Gastrocnemius medialis (tissue), 4 donors: Measurements from ENCODE around the gene PRKCZ. TPM values are rescaled to one million over a fixed set of nuclear protein-coding genes. Genes with fewer than 3 reads are reported as not detected.

Experiments used
- ATAC-seq, 2 donors: fragments of 150-250 bp; one replicate each; pipeline ENCODE4 v1.9.1; 2016
- DNase-seq, 2 donors: peaks; one replicate each; pipeline ENCODE4 v3.0.0-alpha.2; 2019
- H3K27ac ChIP-seq, 4 donors: fragments of 200-600 bp; sonication (generic); 1 replicate in 1 of 4; 2 replicates in 3 of 4; pipeline ENCODE4 v1.5.1; 2016 to 2018; ENCODE audit warnings: mild to moderate bottlenecking in 2 of 4, moderate library complexity in 1 of 4
- H3K27me3 ChIP-seq, 3 donors: fragments of 200-600 bp; sonication (generic) in 2 of 3; 1 replicate in 1 of 3; 2 replicates in 2 of 3; pipeline versions ENCODE4 v1.5.1 to v1.6.0; 2016 to 2019; ENCODE audit warnings: mild to moderate bottlenecking in 1 of 3, moderate library complexity in 1 of 3
- H3K36me3 ChIP-seq, 2 donors: fragments of 200-600 bp; sonication (generic) in 1 of 2; one replicate each; pipeline ENCODE4 v1.5.1; 2017 to 2018
- H3K4me1 ChIP-seq, 2 donors: fragments of 200-600 bp; sonication (generic) in 1 of 2; one replicate each; pipeline ENCODE4 v1.5.1; 2016 to 2017; ENCODE audit warnings: mild to moderate bottlenecking in 2 of 2
- H3K4me3 ChIP-seq, 4 donors: fragments of 200-600 bp; sonication (generic) in 3 of 4; 1 replicate in 1 of 4; 2 replicates in 3 of 4; pipeline ENCODE4 v1.5.1; 2016 to 2019; ENCODE audit warnings: mild to moderate bottlenecking in 2 of 4
- H3K9me3 ChIP-seq, 3 donors: fragments of 200-600 bp; sonication (generic) in 2 of 3; 1 replicate in 1 of 3; 2 replicates in 2 of 3; pipeline ENCODE4 v1.5.1; 2016 to 2019
- POLR2A ChIP-seq, 2 donors: fragments of 450-650 bp; IDR thresholded peaks; one replicate each; pipeline ENCODE4 v1.6.1; 2017; ENCODE audit warnings: antibody characterized with exemption in 2 of 2, mild to moderate bottlenecking in 2 of 2, moderate library complexity in 2 of 2
- in situ Hi-C, 4 donors: fragments of 200-750 bp; cut with MboI; loops; one replicate each; pipeline versions ENCODE4 v1.15.0 to v1.8.0; 2017; ENCODE audit warnings: low sequenced_read_pairs in 4 of 4
- intact Hi-C: fragments of 100-400 bp; cut with DNase I; formaldehyde crosslinking; loops from one replicate; pipeline ENCODE4 v1.15.1; 2023; ENCODE audit warnings: low total_unique reads
- total RNA-seq, 4 donors: library from RNA; depleted of rRNA; stranded (reverse); fragments of >200 nt; gene quantifications; one replicate each; pipeline versions ENCODE4 v1.1.0 to v1.2.3, GENCODE V29; 2016
- TF ChIP-seq, protein P1 (sequence below), 5 experiments: fragments of 450-650 bp in 3 of 5; fragments of 200-600 bp in 2 of 5; sonication (generic) in 2 of 5; IDR thresholded peaks in 4 of 5; conservative IDR thresholded peaks in 1 of 5; 1 replicate in 4 of 5; 2 replicates in 1 of 5; pipeline ENCODE4 v1.5.1; 2016 to 2019; ENCODE audit warnings: antibody characterized with exemption in 5 of 5, mild to moderate bottlenecking in 3 of 5, moderate library complexity in 3 of 5

The PRKCZ gene
- total RNA-seq, 4 donors from 2014 or later = 0.16 to 0.87 TPM; not detected in 2

DNA sequence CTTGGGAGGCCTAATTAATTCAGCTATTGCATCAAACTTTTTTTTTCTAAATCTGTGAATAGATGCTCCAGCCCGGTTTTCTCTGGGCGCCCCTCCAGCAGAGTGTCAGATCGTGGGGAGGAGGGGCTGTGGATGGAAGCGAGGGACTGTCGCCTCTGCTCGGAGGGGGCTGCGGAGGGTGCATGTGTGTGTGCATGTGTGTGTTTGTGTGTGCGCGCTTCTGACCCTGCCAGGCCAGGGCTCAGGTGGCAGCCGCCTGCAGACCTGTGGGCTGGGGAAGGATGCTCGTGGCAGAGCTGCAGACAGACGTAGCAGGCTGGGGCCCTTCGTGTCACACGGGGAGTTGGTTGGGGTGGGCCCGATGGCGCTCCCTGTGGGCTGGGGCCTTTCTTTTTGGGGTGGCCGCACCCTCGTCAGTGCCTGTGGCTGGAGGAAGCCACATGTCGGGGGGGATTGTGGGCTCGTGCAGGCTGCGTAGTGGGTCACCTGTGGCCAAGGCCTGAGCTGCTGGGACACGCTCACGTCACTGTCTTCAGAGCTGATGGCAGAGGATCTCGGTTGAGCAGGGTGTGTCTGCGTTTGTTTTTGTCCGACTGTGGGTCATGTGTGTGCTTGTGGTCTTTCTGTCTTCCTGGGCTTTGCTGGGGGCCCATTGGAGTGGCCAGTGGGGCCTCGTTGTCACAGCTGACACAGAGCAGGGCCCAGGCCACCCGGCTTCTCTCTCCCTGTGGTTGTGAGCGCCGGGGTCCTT lies 180.7 kb downstream of the PRKCZ start:
- Histone ChIP-seq H3K4me3 (peak overlapping the region; percentile 59 to 65 (median 60)), H3K27me3 (no peaks in the 10 kb centered on the region), H3K9me3 (no peaks in the 10 kb centered on the region), H3K4me1 (peaks cover 66% of the 10 kb centered on the region in 2 donors), H3K27ac (peak overlapping the region; percentile 83 to 93 (median 85)), H3K36me3 (no peaks in the 10 kb centered on the region)
- in situ Hi-C loops = no loop called here
- TF ChIP-seq, protein P1, sequence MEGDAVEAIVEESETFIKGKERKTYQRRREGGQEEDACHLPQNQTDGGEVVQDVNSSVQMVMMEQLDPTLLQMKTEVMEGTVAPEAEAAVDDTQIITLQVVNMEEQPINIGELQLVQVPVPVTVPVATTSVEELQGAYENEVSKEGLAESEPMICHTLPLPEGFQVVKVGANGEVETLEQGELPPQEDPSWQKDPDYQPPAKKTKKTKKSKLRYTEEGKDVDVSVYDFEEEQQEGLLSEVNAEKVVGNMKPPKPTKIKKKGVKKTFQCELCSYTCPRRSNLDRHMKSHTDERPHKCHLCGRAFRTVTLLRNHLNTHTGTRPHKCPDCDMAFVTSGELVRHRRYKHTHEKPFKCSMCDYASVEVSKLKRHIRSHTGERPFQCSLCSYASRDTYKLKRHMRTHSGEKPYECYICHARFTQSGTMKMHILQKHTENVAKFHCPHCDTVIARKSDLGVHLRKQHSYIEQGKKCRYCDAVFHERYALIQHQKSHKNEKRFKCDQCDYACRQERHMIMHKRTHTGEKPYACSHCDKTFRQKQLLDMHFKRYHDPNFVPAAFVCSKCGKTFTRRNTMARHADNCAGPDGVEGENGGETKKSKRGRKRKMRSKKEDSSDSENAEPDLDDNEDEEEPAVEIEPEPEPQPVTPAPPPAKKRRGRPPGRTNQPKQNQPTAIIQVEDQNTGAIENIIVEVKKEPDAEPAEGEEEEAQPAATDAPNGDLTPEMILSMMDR (IDR thresholded peaks at IDR 0.05 in 4 of 5, conservative IDR thresholded peaks at IDR 0.05 in 1 of 5) = no peak
- no peak for TF ChIP-seq POLR2A (IDR thresholded peaks at IDR 0.05)
- intact Hi-C loops = loop anchor here (5.0 kb wide), 1 partner anchor 81 kb away; no protein-coding TSS in a partner anchor
- ATAC-seq (no peak), DNase-seq (no peak)

DNA sequence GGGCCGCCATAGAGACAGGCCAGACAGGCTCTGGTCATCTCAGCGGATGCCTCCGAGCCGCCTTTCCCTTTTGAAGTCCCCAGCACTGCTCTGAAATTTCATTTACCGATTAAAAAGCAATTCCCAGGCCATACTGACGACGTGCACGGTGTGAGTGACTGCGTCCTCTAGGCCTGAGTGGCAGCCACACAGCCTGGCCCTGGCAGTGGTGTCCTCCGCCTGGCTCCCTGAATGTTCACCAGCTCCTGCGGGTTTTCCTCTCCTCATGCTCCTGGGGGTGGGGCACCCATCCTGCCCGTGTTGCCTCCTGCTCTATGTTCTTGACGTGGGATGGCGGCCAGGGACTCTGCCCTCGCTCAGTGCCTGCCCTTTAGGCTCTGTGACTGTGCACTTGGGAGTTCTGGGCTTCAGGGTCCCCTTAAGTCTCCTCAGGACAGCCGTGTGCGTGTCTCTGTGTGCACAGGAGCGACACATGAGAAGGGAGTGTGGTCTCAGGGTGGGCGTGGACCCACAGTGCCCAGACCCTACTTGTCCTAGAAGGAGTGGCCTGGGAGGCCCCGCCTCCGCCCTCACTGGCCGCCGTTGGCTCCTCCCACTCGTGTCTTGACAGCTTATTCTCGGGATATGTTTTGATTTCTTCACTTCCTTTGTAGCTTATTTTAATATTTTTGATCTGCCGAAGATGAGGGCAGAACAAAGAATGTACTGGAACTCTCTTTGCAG lies 181.5 kb downstream of the PRKCZ start:
- H3K36me3 ChIP-seq = no peaks in the 10 kb centered on the region
- TF ChIP-seq, protein P1 (IDR thresholded peaks at IDR 0.05 in 4 of 5, conservative IDR thresholded peaks at IDR 0.05 in 1 of 5) = no peak
- peak in 1 of 2 donors; percentile 41 for TF ChIP-seq POLR2A (IDR thresholded peaks at IDR 0.05)
- intact Hi-C loops = loop anchor here (5.0 kb wide), 1 partner anchor 81 kb away; no protein-coding TSS in a partner anchor
- DNase-seq (peak; percentile 59 to 78), ATAC-seq (no peak)
- H3K27ac ChIP-seq = peak overlapping the region; percentile 83 to 93 (median 85)
- H3K27me3 ChIP-seq = no peaks in the 10 kb centered on the region
- peaks cover 71 to 74% of the 10 kb centered on the region in 2 donors for H3K4me1 ChIP-seq
- in situ Hi-C loops = no loop called here
- no peaks in the 10 kb centered on the region for H3K9me3 ChIP-seq
- peak overlapping the region; percentile 59 to 65 (median 60) for H3K4me3 ChIP-seq

- peaks cover 75 to 81% of the 10 kb centered on the region in 2 donors for H3K4me1 ChIP-seq
- TF ChIP-seq, protein P1 (IDR thresholded peaks at IDR 0.05 in 4 of 5, conservative IDR thresholded peaks at IDR 0.05 in 1 of 5) = no peak
- peak in 1 of 2 donors; percentile 33 for TF ChIP-seq POLR2A (IDR thresholded peaks at IDR 0.05)
- DNase-seq = no peak
- H3K36me3 ChIP-seq = no peaks in the 10 kb centered on the region
- H3K27ac ChIP-seq = peak overlapping the region; percentile 83 to 93 (median 85)
- intact Hi-C loops (loop anchor here (5.0 kb wide), 1 partner anchor 80 kb away; no protein-coding TSS in a partner anchor), in situ Hi-C loops (no loop called here)
- no peak for ATAC-seq
- H3K4me3 ChIP-seq = peak overlapping the region; percentile 59 to 65 (median 60)
- no peaks in the 10 kb centered on the region for H3K9me3 ChIP-seq
- H3K27me3 ChIP-seq = no peaks in the 10 kb centered on the region
Observed at GRCh38 chr1:2232255-2232915, 182.2 kb downstream of the PRKCZ start.

GRCh38 chr1:2232916-2233438 lies 182.8 kb downstream of the PRKCZ start:
- peak overlapping the region; percentile 83 to 93 (median 85) for H3K27ac ChIP-seq
- H3K27me3 ChIP-seq = no peaks in the 10 kb centered on the region
- no peaks in the 10 kb centered on the region for H3K36me3 ChIP-seq
- H3K4me1 ChIP-seq = peaks cover 81 to 87% of the 10 kb centered on the region in 2 donors
- no peaks in the 10 kb centered on the region for H3K9me3 ChIP-seq
- DNase-seq (no peak), ATAC-seq (no peak)
- TF ChIP-seq, protein P1 (IDR thresholded peaks at IDR 0.05 in 4 of 5, conservative IDR thresholded peaks at IDR 0.05 in 1 of 5) = no peak
- TF ChIP-seq POLR2A (IDR thresholded peaks at IDR 0.05) = no peak
- in situ Hi-C loops (no loop called here), intact Hi-C loops (loop anchor here (5.0 kb wide), 1 partner anchor 79 kb away; no protein-coding TSS in a partner anchor)
- H3K4me3 ChIP-seq = peak overlapping the region; percentile 59 to 65 (median 60)
